OCI-LY1 (cell line): ENCODE data around the gene DTL.

Experiments used
- H2AFZ ChIP-seq: fragments of 200-600 bp; sonication (generic), shearing (Covaris generic); 2 replicates; pipeline ENCODE4 v1.6.0; 2014; ENCODE audit warnings: antibody characterized with exemption, mild to moderate bottlenecking, low read length
- H3F3A ChIP-seq: fragments of 200-600 bp; sonication (generic), shearing (Covaris generic); 2 replicates; pipeline ENCODE4 v1.6.0; 2014; ENCODE audit warnings: mild to moderate bottlenecking, antibody characterized with exemption, low read length, moderate library complexity; ENCODE audit not compliant: insufficient read depth
- H3K27ac ChIP-seq: fragments of 200-600 bp; sonication (generic); 2 replicates; pipeline ENCODE4 v1.5.1; 2014; ENCODE audit warnings: low read length, mixed run types, mild to moderate bottlenecking, low read depth; ENCODE audit not compliant: poor library complexity, severe bottlenecking
- H3K27me3 ChIP-seq: fragments of 200-600 bp; sonication (generic); 2 replicates; pipeline ENCODE4 v1.6.0; 2014; ENCODE audit warnings: antibody characterized with exemption, mild to moderate bottlenecking, low read length, moderate library complexity; ENCODE audit not compliant: insufficient read depth
- H3K36me3 ChIP-seq: fragments of 200-600 bp; sonication (generic); 2 replicates; pipeline ENCODE4 v1.6.1; 2014; ENCODE audit warnings: mild to moderate bottlenecking, antibody characterized with exemption, low read length, moderate library complexity, mixed read lengths; ENCODE audit not compliant: insufficient read depth
- H3K4me1 ChIP-seq: fragments of 200-600 bp; sonication (generic); 2 replicates; pipeline ENCODE4 v1.5.1; 2014; ENCODE audit warnings: mild to moderate bottlenecking, low read length, moderate library complexity; ENCODE audit not compliant: insufficient read depth, severe bottlenecking
- H3K4me2 ChIP-seq: fragments of 200-600 bp; sonication (generic), shearing (Covaris generic); 2 replicates; pipeline ENCODE4 v1.6.1; 2014; ENCODE audit warnings: low read length
- H3K4me3 ChIP-seq: fragments of 200-600 bp; sonication (generic); 2 replicates; pipeline ENCODE4 v1.5.1; 2014; ENCODE audit warnings: low read length, low read depth, mild to moderate bottlenecking, mixed read lengths; ENCODE audit not compliant: poor library complexity, severe bottlenecking
- H3K79me2 ChIP-seq: fragments of 200-600 bp; shearing (Covaris generic); 2 replicates; pipeline ENCODE4 v1.6.1; 2016; ENCODE audit warnings: mixed run types, low read length, mixed read lengths; ENCODE audit not compliant: insufficient read depth
- H3K9ac ChIP-seq: fragments of 200-600 bp; sonication (generic), shearing (Covaris generic); 2 replicates; pipeline ENCODE4 v1.6.1; 2014; ENCODE audit warnings: mild to moderate bottlenecking, low read length, mixed read lengths
- H3K9me2 ChIP-seq: fragments of 200-600 bp; sonication (generic), shearing (Covaris generic); 2 replicates; pipeline ENCODE4 v1.6.1; 2014; ENCODE audit warnings: low read depth, mild to moderate bottlenecking, low read length, mixed read lengths
- H3K9me3 ChIP-seq: fragments of 200-600 bp; shearing (Covaris generic); 2 replicates; pipeline ENCODE4 v1.6.1; 2014; ENCODE audit warnings: low read length, mixed read lengths
- H4K20me1 ChIP-seq: fragments of 200-600 bp; sonication (generic), shearing (Covaris generic); 2 replicates; pipeline ENCODE4 v1.6.0; 2016; ENCODE audit warnings: mild to moderate bottlenecking, low read length; ENCODE audit not compliant: insufficient read depth
- EZH2 ChIP-seq: fragments of 200-600 bp; sonication (generic), shearing (Covaris generic); IDR thresholded peaks from 2 replicates; pipeline ENCODE4 v1.8.0; 2017; ENCODE audit warnings: borderline replicate concordance, mixed run types, mild to moderate bottlenecking, antibody characterized with exemption, low read length, moderate library complexity, mixed read lengths
- TF ChIP-seq, protein P1 (sequence below): fragments of 200-600 bp; sonication (generic), shearing (Covaris generic); IDR thresholded peaks from 2 replicates; pipeline ENCODE4 v1.5.1; 2017; ENCODE audit warnings: mild to moderate bottlenecking, antibody characterized with exemption, low read length, moderate library complexity, mixed read lengths

Gene DTL

DNA sequence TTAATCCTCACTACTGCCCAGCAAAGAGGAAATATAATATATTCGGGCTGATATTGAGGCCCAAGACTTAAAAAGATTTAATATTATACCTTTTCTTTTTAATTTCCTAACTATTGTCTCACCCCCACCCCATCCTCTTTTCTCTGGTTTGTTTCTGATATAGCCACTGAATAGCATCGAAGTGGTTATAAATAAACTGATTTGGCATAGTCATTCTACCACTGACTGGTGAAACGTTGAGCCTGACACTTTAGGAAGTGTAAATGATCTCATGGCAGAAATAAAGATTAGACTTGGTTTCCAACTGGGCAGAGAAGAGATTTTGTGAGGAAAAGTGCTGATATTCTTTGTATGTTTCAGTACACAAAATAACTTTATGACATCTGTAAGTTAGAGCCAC, 39.3 kb downstream of the DTL start:
- Histone ChIP-seq H3K9ac (no peak overlapping the region), H3K9me2 (no peaks in the 10 kb centered on the region), H3K4me1 (no peaks in the 10 kb centered on the region), H3K79me2 (no peaks in the 10 kb centered on the region), H3K27me3 (no peaks in the 10 kb centered on the region), H3K36me3 (peaks cover 89% of the 10 kb centered on the region), H2AFZ (no peak overlapping the region), H3K27ac (no peak overlapping the region), H3K4me2 (no peak overlapping the region), H4K20me1 (no peaks in the 10 kb centered on the region), H3F3A (no peaks in the 10 kb centered on the region), H3K4me3 (no peak overlapping the region), H3K9me3 (no peaks in the 10 kb centered on the region)
- TF ChIP-seq, protein P1, sequence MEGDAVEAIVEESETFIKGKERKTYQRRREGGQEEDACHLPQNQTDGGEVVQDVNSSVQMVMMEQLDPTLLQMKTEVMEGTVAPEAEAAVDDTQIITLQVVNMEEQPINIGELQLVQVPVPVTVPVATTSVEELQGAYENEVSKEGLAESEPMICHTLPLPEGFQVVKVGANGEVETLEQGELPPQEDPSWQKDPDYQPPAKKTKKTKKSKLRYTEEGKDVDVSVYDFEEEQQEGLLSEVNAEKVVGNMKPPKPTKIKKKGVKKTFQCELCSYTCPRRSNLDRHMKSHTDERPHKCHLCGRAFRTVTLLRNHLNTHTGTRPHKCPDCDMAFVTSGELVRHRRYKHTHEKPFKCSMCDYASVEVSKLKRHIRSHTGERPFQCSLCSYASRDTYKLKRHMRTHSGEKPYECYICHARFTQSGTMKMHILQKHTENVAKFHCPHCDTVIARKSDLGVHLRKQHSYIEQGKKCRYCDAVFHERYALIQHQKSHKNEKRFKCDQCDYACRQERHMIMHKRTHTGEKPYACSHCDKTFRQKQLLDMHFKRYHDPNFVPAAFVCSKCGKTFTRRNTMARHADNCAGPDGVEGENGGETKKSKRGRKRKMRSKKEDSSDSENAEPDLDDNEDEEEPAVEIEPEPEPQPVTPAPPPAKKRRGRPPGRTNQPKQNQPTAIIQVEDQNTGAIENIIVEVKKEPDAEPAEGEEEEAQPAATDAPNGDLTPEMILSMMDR: no peak
- TF ChIP-seq EZH2: no peak

DNA sequence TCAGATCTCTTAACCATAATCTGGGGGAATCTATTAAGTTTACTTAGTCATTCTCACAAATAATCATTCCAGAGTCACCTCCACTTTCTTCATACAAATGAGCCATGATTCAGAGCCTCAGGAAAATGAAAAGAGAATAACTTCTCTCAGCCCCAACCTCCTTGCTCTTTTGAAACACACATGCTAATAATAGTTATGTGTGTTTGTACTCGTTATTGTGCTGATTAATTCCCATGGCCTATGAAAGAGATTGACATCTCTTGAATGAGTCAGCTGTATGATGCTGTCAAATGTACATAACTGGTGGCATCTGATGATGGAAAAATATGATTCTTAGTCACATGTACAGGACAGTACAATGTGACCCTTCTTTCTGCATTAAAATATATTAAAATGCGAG, 41.5 kb downstream of the DTL start:
- H4K20me1 ChIP-seq: no peaks in the 10 kb centered on the region
- H3K27ac ChIP-seq: no peak overlapping the region
- H3K27me3 ChIP-seq: no peaks in the 10 kb centered on the region
- peaks cover 89% of the 10 kb centered on the region for H3K36me3 ChIP-seq
- H3K4me3 ChIP-seq: no peak overlapping the region
- H3K79me2 ChIP-seq: no peaks in the 10 kb centered on the region
- no peaks in the 10 kb centered on the region for H3K9me2 ChIP-seq
- no peak overlapping the region for H3K4me2 ChIP-seq
- H3F3A ChIP-seq: no peaks in the 10 kb centered on the region
- no peak overlapping the region for H3K9ac ChIP-seq
- H2AFZ ChIP-seq: no peak overlapping the region
- no peaks in the 10 kb centered on the region for H3K4me1 ChIP-seq
- no peak for TF ChIP-seq EZH2
- TF ChIP-seq, protein P1: no peak
- H3K9me3 ChIP-seq: no peaks in the 10 kb centered on the region

DNA sequence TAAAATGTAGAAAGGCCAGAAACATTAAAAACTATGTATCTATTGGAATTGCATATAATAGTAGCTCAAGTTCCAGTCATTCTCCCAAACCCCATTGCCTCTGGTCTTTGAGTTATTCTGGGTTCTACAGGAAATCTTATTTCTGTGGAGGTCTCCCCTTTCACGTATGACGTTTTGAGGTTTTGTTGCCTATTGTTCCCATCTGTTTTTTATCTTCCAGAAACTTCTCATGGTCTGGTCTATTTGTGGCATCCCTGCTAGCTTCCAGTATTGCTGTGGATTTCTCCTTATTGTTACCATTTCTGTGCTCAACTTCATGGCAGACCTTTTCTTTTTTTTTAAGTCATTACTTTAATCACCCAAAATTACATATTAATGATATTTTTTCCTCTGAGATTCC, 43.3 kb downstream of the DTL start:
- H3K4me2 ChIP-seq: no peak overlapping the region
- H3K9me2 ChIP-seq: no peaks in the 10 kb centered on the region
- no peaks in the 10 kb centered on the region for H3K79me2 ChIP-seq
- peaks cover 94% of the 10 kb centered on the region for H3K36me3 ChIP-seq
- no peak overlapping the region for H3K9ac ChIP-seq
- H3K9me3 ChIP-seq: no peaks in the 10 kb centered on the region
- no peaks in the 10 kb centered on the region for H3K27me3 ChIP-seq
- H3F3A ChIP-seq: no peaks in the 10 kb centered on the region
- TF ChIP-seq, protein P1: no peak
- no peak for TF ChIP-seq EZH2
- no peak overlapping the region for H3K4me3 ChIP-seq
- no peak overlapping the region for H3K27ac ChIP-seq
- no peaks in the 10 kb centered on the region for H4K20me1 ChIP-seq
- H2AFZ ChIP-seq: no peak overlapping the region
- no peaks in the 10 kb centered on the region for H3K4me1 ChIP-seq
